ENCODE measurements around the gene DUSP3. TPM values are rescaled to one million over a fixed set of nuclear protein-coding genes. Genes with fewer than 3 reads are reported as not detected.

The DUSP3 gene
- polyA plus RNA-seq (38.7 and 38.8 TPM in 2 replicates), polyA minus RNA-seq (58.2 and 65.9 TPM in 2 replicates)

DNA sequence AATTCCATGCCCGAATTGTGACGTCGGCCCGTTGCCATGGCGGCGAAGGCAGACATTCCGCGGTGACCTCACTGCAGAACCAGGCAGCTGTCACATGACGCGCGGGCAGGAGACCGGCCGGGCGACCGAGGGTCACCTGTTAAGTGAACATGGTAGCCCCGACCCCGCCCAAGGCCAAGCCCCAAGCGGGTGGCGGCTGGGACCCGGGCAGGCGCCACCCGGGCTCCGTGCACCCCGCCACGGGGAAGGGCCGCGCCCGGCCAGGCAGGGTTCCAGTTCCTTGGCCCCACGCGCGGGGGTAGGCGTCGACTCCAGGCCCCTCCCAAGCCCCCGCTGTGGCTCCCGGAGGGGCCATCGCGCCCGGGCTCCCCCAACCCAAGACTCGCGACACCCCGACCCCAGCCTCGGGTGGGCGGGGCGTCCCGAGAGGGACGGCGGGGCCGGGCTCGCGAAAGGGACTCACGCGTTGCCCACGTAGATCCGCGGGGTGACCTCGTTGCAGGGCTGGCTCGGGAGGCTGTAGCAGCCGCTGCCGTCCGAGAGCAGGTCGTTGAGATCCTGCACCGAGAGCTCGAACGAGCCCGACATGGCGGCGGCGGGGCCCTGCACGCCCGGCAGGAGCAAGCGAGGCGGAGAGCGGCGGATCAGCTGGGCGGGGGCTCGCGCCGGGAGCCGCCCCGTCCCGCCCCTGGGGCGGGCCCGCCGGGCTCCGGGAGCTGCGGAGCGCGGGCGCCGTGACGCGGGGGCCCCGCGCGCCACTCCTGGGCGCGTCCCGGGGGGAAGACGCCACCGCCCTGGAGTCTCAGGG is at the start of gene DUSP3:
DUSP3 (minus strand) TSS at position 641 of the 808 bp plus-strand sequence; CDS start at position 588, 53 bp downstream.
- Histone ChIP-seq H3K36me3 (ENCODE audit: insufficient read depth, low read length) (no peaks in the 10 kb centered on the region), H3K9me2 (ENCODE audit: insufficient read depth, low read length) (no peaks in the 10 kb centered on the region), H3K9ac (ENCODE audit: low read length) (peak within 1 kb of the TSS; percentile 98), H3K4me3 (ENCODE audit: low read length) (peak within 1 kb of the TSS; percentile 89), H3F3A (ENCODE audit: insufficient read depth, low read length, poor library complexity, severe bottlenecking) (no peaks in the 10 kb centered on the region), H3K4me2 (ENCODE audit: low read length) (peak within 1 kb of the TSS; percentile 88), H3K27me3 (ENCODE audit: insufficient read depth, low read depth, low read length) (no peaks in the 10 kb centered on the region), H3K79me2 (replicated peaks; ENCODE audit: insufficient read depth, low read length) (peaks cover 5% of the 10 kb centered on the region), H2AFZ (ENCODE audit: low read depth, low read length) (peak within 1 kb of the TSS; percentile 73), H3K9me3 (ENCODE audit: low read length) (no peaks in the 10 kb centered on the region), H3K27ac (ENCODE audit: low read length) (peak within 1 kb of the TSS; percentile 94), H4K20me1 (ENCODE audit: insufficient read depth) (no peaks in the 10 kb centered on the region)
- TF ChIP-seq EP300 (conservative IDR thresholded peaks at IDR 0.05; ENCODE audit: poor library complexity, severe bottlenecking) (peak; percentile 4), MXI1 (conservative IDR thresholded peaks at IDR 0.05; ENCODE audit: poor library complexity, severe bottlenecking) (peak; percentile 70), SMC3 (conservative IDR thresholded peaks at IDR 0.05; ENCODE audit: poor library complexity) (no peak), POLR2AphosphoS5 (IDR thresholded peaks at IDR 0.05) (peak; percentile 96), EZH2 (IDR thresholded peaks at IDR 0.05; ENCODE audit: borderline replicate concordance, insufficient read depth, low read length, poor library complexity, severe bottlenecking) (no peak), RAD21 (conservative IDR thresholded peaks at IDR 0.05) (no peak), TAF1 (IDR thresholded peaks at IDR 0.05; ENCODE audit: low read depth) (peak; percentile 95)
- TF ChIP-seq, protein P1, sequence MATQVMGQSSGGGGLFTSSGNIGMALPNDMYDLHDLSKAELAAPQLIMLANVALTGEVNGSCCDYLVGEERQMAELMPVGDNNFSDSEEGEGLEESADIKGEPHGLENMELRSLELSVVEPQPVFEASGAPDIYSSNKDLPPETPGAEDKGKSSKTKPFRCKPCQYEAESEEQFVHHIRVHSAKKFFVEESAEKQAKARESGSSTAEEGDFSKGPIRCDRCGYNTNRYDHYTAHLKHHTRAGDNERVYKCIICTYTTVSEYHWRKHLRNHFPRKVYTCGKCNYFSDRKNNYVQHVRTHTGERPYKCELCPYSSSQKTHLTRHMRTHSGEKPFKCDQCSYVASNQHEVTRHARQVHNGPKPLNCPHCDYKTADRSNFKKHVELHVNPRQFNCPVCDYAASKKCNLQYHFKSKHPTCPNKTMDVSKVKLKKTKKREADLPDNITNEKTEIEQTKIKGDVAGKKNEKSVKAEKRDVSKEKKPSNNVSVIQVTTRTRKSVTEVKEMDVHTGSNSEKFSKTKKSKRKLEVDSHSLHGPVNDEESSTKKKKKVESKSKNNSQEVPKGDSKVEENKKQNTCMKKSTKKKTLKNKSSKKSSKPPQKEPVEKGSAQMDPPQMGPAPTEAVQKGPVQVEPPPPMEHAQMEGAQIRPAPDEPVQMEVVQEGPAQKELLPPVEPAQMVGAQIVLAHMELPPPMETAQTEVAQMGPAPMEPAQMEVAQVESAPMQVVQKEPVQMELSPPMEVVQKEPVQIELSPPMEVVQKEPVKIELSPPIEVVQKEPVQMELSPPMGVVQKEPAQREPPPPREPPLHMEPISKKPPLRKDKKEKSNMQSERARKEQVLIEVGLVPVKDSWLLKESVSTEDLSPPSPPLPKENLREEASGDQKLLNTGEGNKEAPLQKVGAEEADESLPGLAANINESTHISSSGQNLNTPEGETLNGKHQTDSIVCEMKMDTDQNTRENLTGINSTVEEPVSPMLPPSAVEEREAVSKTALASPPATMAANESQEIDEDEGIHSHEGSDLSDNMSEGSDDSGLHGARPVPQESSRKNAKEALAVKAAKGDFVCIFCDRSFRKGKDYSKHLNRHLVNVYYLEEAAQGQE (IDR thresholded peaks at IDR 0.05; ENCODE audit: borderline replicate concordance), result peak; percentile 90
- TF ChIP-seq, protein P2, sequence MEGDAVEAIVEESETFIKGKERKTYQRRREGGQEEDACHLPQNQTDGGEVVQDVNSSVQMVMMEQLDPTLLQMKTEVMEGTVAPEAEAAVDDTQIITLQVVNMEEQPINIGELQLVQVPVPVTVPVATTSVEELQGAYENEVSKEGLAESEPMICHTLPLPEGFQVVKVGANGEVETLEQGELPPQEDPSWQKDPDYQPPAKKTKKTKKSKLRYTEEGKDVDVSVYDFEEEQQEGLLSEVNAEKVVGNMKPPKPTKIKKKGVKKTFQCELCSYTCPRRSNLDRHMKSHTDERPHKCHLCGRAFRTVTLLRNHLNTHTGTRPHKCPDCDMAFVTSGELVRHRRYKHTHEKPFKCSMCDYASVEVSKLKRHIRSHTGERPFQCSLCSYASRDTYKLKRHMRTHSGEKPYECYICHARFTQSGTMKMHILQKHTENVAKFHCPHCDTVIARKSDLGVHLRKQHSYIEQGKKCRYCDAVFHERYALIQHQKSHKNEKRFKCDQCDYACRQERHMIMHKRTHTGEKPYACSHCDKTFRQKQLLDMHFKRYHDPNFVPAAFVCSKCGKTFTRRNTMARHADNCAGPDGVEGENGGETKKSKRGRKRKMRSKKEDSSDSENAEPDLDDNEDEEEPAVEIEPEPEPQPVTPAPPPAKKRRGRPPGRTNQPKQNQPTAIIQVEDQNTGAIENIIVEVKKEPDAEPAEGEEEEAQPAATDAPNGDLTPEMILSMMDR (IDR thresholded peaks at IDR 0.05; ENCODE audit: poor library complexity, severe bottlenecking), result no peak

DNA sequence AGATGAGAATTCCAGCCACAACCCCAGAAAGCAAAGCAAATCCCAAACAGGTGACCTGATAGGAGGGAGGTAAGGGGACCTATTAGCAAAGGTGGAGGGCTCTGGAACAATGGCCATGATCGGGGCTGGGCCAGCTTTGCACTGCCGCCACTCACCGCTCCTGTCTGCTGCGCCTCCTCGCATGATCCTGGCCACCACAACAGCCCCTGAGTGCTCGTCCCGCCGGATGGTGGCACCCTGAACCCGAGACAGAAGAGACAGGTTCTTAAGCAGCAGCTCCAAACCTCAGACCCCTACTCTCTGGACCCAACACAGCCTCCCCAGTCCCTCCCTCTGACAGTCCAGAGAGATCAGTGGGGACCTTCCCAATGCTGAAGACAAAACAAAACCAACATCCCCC is 48.8 kb upstream of the DUSP3 start:
- H3K79me2 ChIP-seq (replicated peaks; ENCODE audit: insufficient read depth, low read length), result no peaks in the 10 kb centered on the region
- no peaks in the 10 kb centered on the region for H3K36me3 ChIP-seq (ENCODE audit: insufficient read depth, low read length)
- TF ChIP-seq MXI1 (conservative IDR thresholded peaks at IDR 0.05; ENCODE audit: poor library complexity, severe bottlenecking) (no peak), RAD21 (conservative IDR thresholded peaks at IDR 0.05) (no peak), SMC3 (conservative IDR thresholded peaks at IDR 0.05; ENCODE audit: poor library complexity) (no peak), EZH2 (IDR thresholded peaks at IDR 0.05; ENCODE audit: borderline replicate concordance, insufficient read depth, low read length, poor library complexity, severe bottlenecking) (no peak), POLR2AphosphoS5 (IDR thresholded peaks at IDR 0.05) (no peak), TAF1 (IDR thresholded peaks at IDR 0.05; ENCODE audit: low read depth) (no peak), EP300 (conservative IDR thresholded peaks at IDR 0.05; ENCODE audit: poor library complexity, severe bottlenecking) (no peak)
- TF ChIP-seq, protein P2 (IDR thresholded peaks at IDR 0.05; ENCODE audit: poor library complexity, severe bottlenecking), result no peak
- TF ChIP-seq, protein P1 (IDR thresholded peaks at IDR 0.05; ENCODE audit: borderline replicate concordance), result no peak

More for the DNA sequence above, 48.8 kb upstream of the DUSP3 start:
- no peaks in the 10 kb centered on the region for H4K20me1 ChIP-seq (ENCODE audit: insufficient read depth)
- no peaks in the 10 kb centered on the region for H3F3A ChIP-seq (ENCODE audit: insufficient read depth, low read length, poor library complexity, severe bottlenecking)
- H3K27me3 ChIP-seq (ENCODE audit: insufficient read depth, low read depth, low read length), result no peaks in the 10 kb centered on the region
- H3K27ac ChIP-seq (ENCODE audit: low read length), result no peak overlapping the region
- no peaks in the 10 kb centered on the region for H3K9me3 ChIP-seq (ENCODE audit: low read length)
- H2AFZ ChIP-seq (ENCODE audit: low read depth, low read length), result no peak overlapping the region
- no peak overlapping the region for H3K9ac ChIP-seq (ENCODE audit: low read length)
- H3K4me3 ChIP-seq (ENCODE audit: low read length), result no peak overlapping the region
- H3K4me2 ChIP-seq (ENCODE audit: low read length), result no peak overlapping the region
- H3K9me2 ChIP-seq (ENCODE audit: insufficient read depth, low read length), result no peaks in the 10 kb centered on the region

Data from neural cell (in vitro differentiated cells).